ENCODE measurements around the gene IER3.

IER3 gene

GRCh38 chr6:30782425-30783014, 38.2 kb upstream of the IER3 start:
- Histone ChIP-seq H3K4me1 (ENCODE audit: low read length) (no peaks in the 10 kb centered on the region), H2AFZ (ENCODE audit: low read length) (no peak overlapping the region), H3K27ac (ENCODE audit: low read length) (no peak overlapping the region), H3K9me2 (replicated peaks; ENCODE audit: insufficient read depth, low read length) (no peaks in the 10 kb centered on the region), H3K4me2 (ENCODE audit: low read depth, low read length) (no peak overlapping the region), H3K36me3 (replicated peaks; ENCODE audit: insufficient read depth, low read length) (no peaks in the 10 kb centered on the region), H3K9ac (ENCODE audit: low read length) (no peak overlapping the region), H3F3A (ENCODE audit: insufficient read depth, low read length) (no peaks in the 10 kb centered on the region), H3K4me3 (ENCODE audit: low read length) (no peak overlapping the region), H3K79me2 (ENCODE audit: low read length) (no peaks in the 10 kb centered on the region), H3K27me3 (replicated peaks; ENCODE audit: insufficient read depth, low read length) (0 out of 2 replicates have a peak, but pooled peaks cover 3% of the 10 kb centered on the region), H4K20me1 (ENCODE audit: insufficient read depth, low read length) (no peaks in the 10 kb centered on the region), H3K9me3 (replicated peaks; ENCODE audit: insufficient read depth, low read length) (no peaks in the 10 kb centered on the region)
- DNase-seq: no peak
- TF ChIP-seq EZH2phosphoT487 (IDR thresholded peaks at IDR 0.05; ENCODE audit: low read length) (no peak), EZH2 (optimal IDR thresholded peaks at IDR 0.05; ENCODE audit: low read depth, low read length) (no peak), CTCF (IDR thresholded peaks at IDR 0.05; ENCODE audit: low read length) (no peak)

DNA sequence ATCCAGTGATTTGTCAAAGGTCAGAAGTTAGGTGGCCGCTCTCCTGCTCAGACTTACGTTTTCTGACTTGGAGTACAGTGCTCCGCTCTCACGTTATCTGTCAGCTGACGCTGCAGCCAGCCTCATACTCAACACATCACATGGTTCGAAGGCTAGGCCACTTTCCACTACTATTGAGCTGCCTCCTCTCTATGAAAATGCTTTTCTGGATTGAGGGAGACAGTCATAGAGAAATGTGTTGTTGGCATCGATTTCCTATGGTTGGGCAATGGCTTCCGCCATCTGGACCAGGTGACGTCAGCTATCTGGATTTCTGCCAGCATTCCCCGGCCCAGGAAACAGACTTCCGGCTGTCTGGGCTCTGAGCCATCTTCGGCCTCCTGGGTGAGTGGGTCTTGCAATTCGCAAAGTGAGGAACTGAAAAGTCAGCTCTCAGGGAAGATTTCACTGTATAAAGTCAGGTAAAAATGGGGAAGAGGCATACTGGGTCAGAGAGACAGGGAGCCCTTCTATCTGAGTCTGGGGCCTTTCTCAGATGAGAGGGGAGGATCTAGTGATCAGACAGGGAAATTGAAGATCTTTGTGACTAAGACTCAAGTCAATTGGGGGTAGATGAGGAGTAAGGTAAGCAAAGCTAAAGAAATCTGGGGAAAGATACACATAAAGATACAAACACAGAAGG, 37.5 kb upstream of the IER3 start:
- H3K9ac ChIP-seq (ENCODE audit: low read length): no peak overlapping the region
- no peaks in the 10 kb centered on the region for H3K36me3 ChIP-seq (replicated peaks; ENCODE audit: insufficient read depth, low read length)
- no peak overlapping the region for H3K4me3 ChIP-seq (ENCODE audit: low read length)
- H3K4me1 ChIP-seq (ENCODE audit: low read length): no peaks in the 10 kb centered on the region
- no peak overlapping the region for H3K4me2 ChIP-seq (ENCODE audit: low read depth, low read length)
- no peak overlapping the region for H2AFZ ChIP-seq (ENCODE audit: low read length)
- H4K20me1 ChIP-seq (ENCODE audit: insufficient read depth, low read length): no peaks in the 10 kb centered on the region
- no peaks in the 10 kb centered on the region for H3K79me2 ChIP-seq (ENCODE audit: low read length)
- TF ChIP-seq EZH2 (optimal IDR thresholded peaks at IDR 0.05; ENCODE audit: low read depth, low read length): no peak
- TF ChIP-seq EZH2phosphoT487 (IDR thresholded peaks at IDR 0.05; ENCODE audit: low read length): no peak
- no peak for TF ChIP-seq CTCF (IDR thresholded peaks at IDR 0.05; ENCODE audit: low read length)
- no peak for DNase-seq
- no peak overlapping the region for H3K27ac ChIP-seq (ENCODE audit: low read length)
- H3K27me3 ChIP-seq (replicated peaks; ENCODE audit: insufficient read depth, low read length): 0 out of 2 replicates have a peak, but pooled peaks cover 3% of the 10 kb centered on the region
- H3K9me3 ChIP-seq (replicated peaks; ENCODE audit: insufficient read depth, low read length): no peaks in the 10 kb centered on the region
- H3K9me2 ChIP-seq (replicated peaks; ENCODE audit: insufficient read depth, low read length): no peaks in the 10 kb centered on the region
- H3F3A ChIP-seq (ENCODE audit: insufficient read depth, low read length): no peaks in the 10 kb centered on the region

GRCh38 chr6:30781395-30781742, 37.0 kb upstream of the IER3 start:
- no peak overlapping the region for H2AFZ ChIP-seq (ENCODE audit: low read length)
- H3K36me3 ChIP-seq (replicated peaks; ENCODE audit: insufficient read depth, low read length): no peaks in the 10 kb centered on the region
- 0 out of 2 replicates have a peak, but pooled peaks cover 3% of the 10 kb centered on the region for H3K27me3 ChIP-seq (replicated peaks; ENCODE audit: insufficient read depth, low read length)
- H3K4me1 ChIP-seq (ENCODE audit: low read length): no peaks in the 10 kb centered on the region
- H3K4me3 ChIP-seq (ENCODE audit: low read length): no peak overlapping the region
- H3K27ac ChIP-seq (ENCODE audit: low read length): no peak overlapping the region
- H4K20me1 ChIP-seq (ENCODE audit: insufficient read depth, low read length): no peaks in the 10 kb centered on the region
- no peak overlapping the region for H3K9ac ChIP-seq (ENCODE audit: low read length)
- no peaks in the 10 kb centered on the region for H3K9me3 ChIP-seq (replicated peaks; ENCODE audit: insufficient read depth, low read length)
- no peak for DNase-seq
- no peaks in the 10 kb centered on the region for H3K79me2 ChIP-seq (ENCODE audit: low read length)
- TF ChIP-seq EZH2 (optimal IDR thresholded peaks at IDR 0.05; ENCODE audit: low read depth, low read length) (no peak), CTCF (IDR thresholded peaks at IDR 0.05; ENCODE audit: low read length) (no peak), EZH2phosphoT487 (IDR thresholded peaks at IDR 0.05; ENCODE audit: low read length) (no peak)
- H3F3A ChIP-seq (ENCODE audit: insufficient read depth, low read length): no peaks in the 10 kb centered on the region
- no peaks in the 10 kb centered on the region for H3K9me2 ChIP-seq (replicated peaks; ENCODE audit: insufficient read depth, low read length)
- no peak overlapping the region for H3K4me2 ChIP-seq (ENCODE audit: low read depth, low read length)
